GM12878 (cell line): ENCODE results near the gene POLR1H. TPM values are rescaled to one million over a fixed set of nuclear protein-coding genes. Genes with fewer than 3 reads are reported as not detected.

ENCODE experiments used
- ATAC-seq: fragments of 200-7000 bp; cut with Tn5 transposase; 3 replicates; pipeline ENCODE4 v1.9.1; 2020; ENCODE audit warnings: mild to moderate bottlenecking, moderate library complexity
- BruUV-seq: library from RNA; stranded (reverse); fragments of 400-500 nt; replicated peaks from 2 replicates; lab custom pipeline; 2021; lab: Mats Ljungman, UMichigan
- CTCF ChIA-PET: fragments of 300-600 bp; sonication (Branson Sonifier 250); formaldehyde crosslinking; extraction: SDS; loops from one replicate; lab custom pipeline; 2021; ENCODE audit warnings: inconsistent platforms; lab: Yijun Ruan, JAX
- POLR2A ChIA-PET: fragments of 350-600 bp; formaldehyde crosslinking; extraction: SDS; loops from one replicate; lab custom pipeline; 2021; ENCODE audit warnings: inconsistent platforms; lab: Charles Lee
- RAD21 ChIA-PET: fragments of 300-600 bp; sonication (Branson Sonifier 250); formaldehyde crosslinking; loops from one replicate; lab custom pipeline; 2023; ENCODE audit warnings: antibody characterized with exemption; ENCODE audit not compliant: unreplicated experiment; lab: Charles Lee
- SMC1A ChIA-PET: fragments of 300-600 bp; sonication (Branson Sonifier 250); formaldehyde crosslinking; loops from one replicate; lab custom pipeline; 2023; ENCODE audit not compliant: unreplicated experiment, uncharacterized antibody; lab: Charles Lee
- DNase-seq: peaks from one replicate; pipeline ENCODE4 v3.0.0-alpha.2; 2011; ENCODE audit warnings: low read depth, low spot score
- FAIRE-seq: peaks from 3 replicates; lab custom pipeline; 2011; peaks lifted over from hg19 to GRCh38; lab: Jason Lieb, UNC
- H2AFZ ChIP-seq: 2 replicates; pipeline ENCODE4 v1.6.0; 2011; ENCODE audit warnings: low read depth, low read length, control low read depth; ENCODE audit not compliant: control insufficient read depth
- H3K27ac ChIP-seq: 2 replicates; pipeline ENCODE4 v1.5.1; 2011; ENCODE audit warnings: control low read depth; ENCODE audit not compliant: control insufficient read depth, insufficient read depth
- H3K27me3 ChIP-seq, 2 experiments: replicated peaks in 1 of 2; 2 replicates each; pipeline versions ENCODE4 v1.6.0 to v1.6.1; 2011; ENCODE audit warnings: low read length in 1 of 2; ENCODE audit not compliant: control insufficient read depth in 2 of 2, insufficient read depth in 2 of 2
- H3K36me3 ChIP-seq, 2 experiments: 2 replicates each; pipeline ENCODE4 v1.5.1; 2011; ENCODE audit warnings: low read length in 1 of 2; ENCODE audit not compliant: control insufficient read depth in 2 of 2, insufficient read depth in 2 of 2
- H3K4me1 ChIP-seq: 2 replicates; pipeline ENCODE4 v1.6.1; 2011; ENCODE audit warnings: mild to moderate bottlenecking, low read length, moderate library complexity, mixed read lengths; ENCODE audit not compliant: control insufficient read depth, insufficient read depth
- H3K4me2 ChIP-seq: 2 replicates; pipeline ENCODE4 v1.6.0; 2011; ENCODE audit warnings: control low read depth; ENCODE audit not compliant: control insufficient read depth, insufficient read depth
- H3K4me3 ChIP-seq: fragments of 200-600 bp; sonication (generic); 2 replicates; pipeline ENCODE4 v1.5.1; 2016
- H3K79me2 ChIP-seq: 2 replicates; pipeline ENCODE4 v1.6.0; 2011; ENCODE audit warnings: low read length; ENCODE audit not compliant: control insufficient read depth, insufficient read depth
- H3K9ac ChIP-seq: 2 replicates; pipeline ENCODE4 v1.8.0; 2011; ENCODE audit warnings: low read length, control low read depth, mixed read lengths; ENCODE audit not compliant: control insufficient read depth, insufficient read depth
- H3K9me3 ChIP-seq: replicated peaks from 3 replicates; pipeline ENCODE4 v1.5.1; 2011; ENCODE audit warnings: mild to moderate bottlenecking, low read length; ENCODE audit not compliant: control insufficient read depth, insufficient read depth
- H4K20me1 ChIP-seq: 2 replicates; pipeline ENCODE4 v1.6.0; 2011; ENCODE audit not compliant: control insufficient read depth, insufficient read depth
- BCL11A ChIP-seq: IDR thresholded peaks from 2 replicates; pipeline ENCODE4 v1.6.1; 2011; ENCODE audit warnings: low read depth, low read length
- DPF2 ChIP-seq: fragments of 450-650 bp; IDR thresholded peaks from 2 replicates; pipeline ENCODE4 v1.6.1; 2017; ENCODE audit warnings: mild to moderate bottlenecking
- EED ChIP-seq: sonication (generic); IDR thresholded peaks from 2 replicates; pipeline ENCODE4 v1.6.1; 2016; ENCODE audit warnings: antibody characterized with exemption, low read depth
- EP300 ChIP-seq, 2 experiments: fragments of 150-350 bp in 1 of 2; IDR thresholded peaks; 2 replicates each; pipeline ENCODE4 v1.6.1; 2011 to 2012; ENCODE audit warnings: low read depth in 2 of 2, low read length in 2 of 2, borderline replicate concordance in 1 of 2, improper control_type of control experiment in 1 of 2, inconsistent platforms in 1 of 2; ENCODE audit not compliant: control insufficient read depth in 1 of 2
- ETV6 ChIP-seq, 2 experiments: fragments of 450-650 bp in 1 of 2; IDR thresholded peaks in 1 of 2; conservative IDR thresholded peaks in 1 of 2; 2 replicates each; pipeline ENCODE4 v1.6.1; 2014; ENCODE audit warnings: antibody characterized with exemption in 1 of 2, borderline replicate concordance in 1 of 2, low read depth in 1 of 2, mild to moderate bottlenecking in 1 of 2, moderate library complexity in 1 of 2
- HSF1 ChIP-seq: fragments of 150-350 bp; IDR thresholded peaks from 2 replicates; pipeline ENCODE4 v1.6.1; 2014; ENCODE audit warnings: mild to moderate bottlenecking, low read depth, low read length
- MAX ChIP-seq: IDR thresholded peaks from 2 replicates; pipeline ENCODE4 v1.6.1; 2012; ENCODE audit warnings: low read depth, low read length, improper control_type of control experiment
- NR2C1 ChIP-seq: fragments of 450-650 bp; IDR thresholded peaks from 2 replicates; pipeline ENCODE4 v1.6.1; 2017; ENCODE audit warnings: antibody characterized with exemption, mild to moderate bottlenecking, moderate library complexity
- NR2F1 ChIP-seq: fragments of 450-650 bp; conservative IDR thresholded peaks from 2 replicates; pipeline ENCODE4 v1.6.1; 2017; ENCODE audit warnings: mild to moderate bottlenecking
- PAX8 ChIP-seq: fragments of 450-650 bp; IDR thresholded peaks from 2 replicates; pipeline ENCODE4 v1.6.1; 2017; ENCODE audit warnings: mild to moderate bottlenecking, moderate library complexity
- RCOR1 ChIP-seq: conservative IDR thresholded peaks from 2 replicates; pipeline ENCODE4 v1.6.1; 2012; ENCODE audit warnings: low read depth, low read length, improper control_type of control experiment
- RFX5 ChIP-seq: IDR thresholded peaks from 2 replicates; pipeline ENCODE4 v1.6.1; 2011; ENCODE audit warnings: low read depth, low read length, improper control_type of control experiment
- SKIL ChIP-seq: fragments of 450-650 bp; IDR thresholded peaks from 2 replicates; pipeline ENCODE4 v1.6.1; 2017; ENCODE audit warnings: mild to moderate bottlenecking, low read depth, inconsistent platforms; ENCODE audit not compliant: poor library complexity, severe bottlenecking
- SMAD1 ChIP-seq: fragments of 450-650 bp; IDR thresholded peaks from 2 replicates; pipeline ENCODE4 v1.6.1; 2018; ENCODE audit warnings: mild to moderate bottlenecking, low read depth; ENCODE audit not compliant: partially characterized antibody
- SP1 ChIP-seq: IDR thresholded peaks from one replicate; pipeline ENCODE4 v1.6.1; 2011; ENCODE audit warnings: low read depth, low read length
- SREBF1 ChIP-seq: IDR thresholded peaks from 2 replicates; pipeline ENCODE4 v1.6.1; 2012; ENCODE audit warnings: mild to moderate bottlenecking, low read length
- SUZ12 ChIP-seq: fragments of 200-600 bp; sonication (generic); IDR thresholded peaks from one replicate; pipeline ENCODE4 v1.6.1; 2018; ENCODE audit warnings: antibody characterized with exemption, mild to moderate bottlenecking; ENCODE audit not compliant: unreplicated experiment
- ZSCAN29 ChIP-seq: fragments of 450-650 bp; IDR thresholded peaks from 2 replicates; pipeline ENCODE4 v1.6.1; 2017; ENCODE audit warnings: mild to moderate bottlenecking, moderate library complexity
- WGBS: methylation state at CpG from one replicate; pipeline ENCODE4 v1.1.6; 2016; ENCODE audit warnings: low lambda C conversion rate; ENCODE audit not compliant: insufficient replicate concordance, insufficient coverage; ENCODE audit errors: missing lambda C conversion rate; 5-methylcytosine and 5-hydroxymethylcytosine counted together
- in situ Hi-C: fragments of 300-500 bp; cut with MboI; formaldehyde crosslinking; loops from 9 replicates; pipeline ENCODE4 v1.14.3; 2018; ENCODE audit warnings: mixed read lengths
- intact Hi-C: fragments of 100-400 bp; cut with micrococcal nuclease; formaldehyde crosslinking; loops from one replicate; pipeline ENCODE4 v1.14.2; 2022; ENCODE audit not compliant: unreplicated experiment
- polyA plus RNA-seq, 11 experiments: library from polyadenylated mRNA; depleted of rRNA in 4 of 11; unstranded in 6 of 11; stranded (reverse) in 5 of 11; fragments of >200 nt; fragmentation: Nextera tagmentation in 4 of 11; fragmentation: Illumina TruSeq in 1 of 11; extraction: Ambion mirVana in 4 of 11; extraction: Trizol in 1 of 11; gene quantifications; 1 replicate in 1 of 11; 2 replicates in 10 of 11; pipeline versions ENCODE4 v1.2.1 to v1.2.3, GENCODE V29; 2011 to 2016; ENCODE audit warnings: inconsistent platforms in 2 of 11, missing spikeins in 2 of 11, low read depth in 1 of 11
- total RNA-seq, 4 experiments: library from RNA; depleted of rRNA in 3 of 4; stranded (reverse); fragments of >200 nt in 3 of 4; fragmentation: Illumina TruSeq in 1 of 4; extraction: Trizol in 1 of 4; gene quantifications; 2 replicates each; pipeline versions ENCODE4 v1.2.1 to v1.2.3, GENCODE V29; 2013 to 2021

Gene POLR1H
- total and polyA plus RNA-seq, 10 of the 15 experiments (the other 5 are each of a cell fraction or from before 2014, with no cell fraction given): 50.6 to 160 (median 77.7) TPM

GRCh38 chr6:30047220-30047619, 13.8 kb upstream of the POLR1H start:
- WGBS: 60% methylated on average over 2 of the region's 2 CpGs
- no peaks in the 10 kb centered on the region for H3K27me3 ChIP-seq
- no peak overlapping the region for H2AFZ ChIP-seq
- no peaks in the 10 kb centered on the region; a peak in 1 of 4 replicates for H3K36me3 ChIP-seq
- intact Hi-C loops (no loop called here), in situ Hi-C loops (no loop called here)
- H3K79me2 ChIP-seq: no peaks in the 10 kb centered on the region
- no peak overlapping the region for H3K4me2 ChIP-seq
- TF ChIP-seq HSF1 (no peak), NR2F1 (no peak), RCOR1 (no peak), SMAD1 (no peak), PAX8 (no peak), EP300 (IDR thresholded peaks at IDR 0.05; ENCODE audit: borderline replicate concordance in 1 of 2, control insufficient read depth in 1 of 2, low read depth in 2 of 2, low read length in 2 of 2) (no peak), RFX5 (no peak), NR2C1 (no peak), BCL11A (no peak), SP1 (no peak), SREBF1 (no peak), EED (no peak), SUZ12 (no peak), MAX (no peak), SKIL (no peak), DPF2 (no peak), ZSCAN29 (no peak), ETV6 (conservative IDR thresholded peaks at IDR 0.05 in 1 of 2, IDR thresholded peaks at IDR 0.05 in 1 of 2; ENCODE audit: borderline replicate concordance in 1 of 2, low read depth in 1 of 2) (no peak)
- POLR2A ChIA-PET: interaction anchor here (2.1 kb wide), 1 partner anchor 14 kb away, joined by 8 read pairs; the partner anchor contains the start of gene POLR1H
- CTCF ChIA-PET: no interaction called here
- H3K27ac ChIP-seq: no peak overlapping the region
- peaks cover 15% of the 10 kb centered on the region for H3K4me1 ChIP-seq
- ATAC-seq (no peak), DNase-seq (no peak), FAIRE-seq (no peak)
- no TSS peak for BruUV-seq
- H4K20me1 ChIP-seq: no peaks in the 10 kb centered on the region
- SMC1A ChIA-PET: interaction anchor here (0.9 to 1.2 kb wide), 2 partner anchors 12 to 19 kb away, joined by 3 to 4 read pairs; no protein-coding TSS in a partner anchor
- H3K4me3 ChIP-seq: no peak overlapping the region
- RAD21 ChIA-PET: no interaction called here
- no peak overlapping the region for H3K9ac ChIP-seq
- H3K9me3 ChIP-seq: no peaks in the 10 kb centered on the region
